GM18505 (cell line): ENCODE results near the gene HCLS1.
A peak's percentile ranks its signal among the peaks of the same experiment; 100 is the strongest.

Experiments
- ATAC-seq: cut with Tn5 transposase; IDR thresholded peaks from one replicate; pipeline ENCODE4 v1.9.1; 2021; ENCODE audit not compliant: unreplicated experiment
- POLR2A ChIP-seq: IDR thresholded peaks from 4 replicates; pipeline ENCODE4 v1.6.1; 2011; ENCODE audit warnings: borderline replicate concordance; ENCODE audit not compliant: insufficient read depth, insufficient read length; ENCODE audit errors: extremely low read depth

HCLS1 gene

DNA sequence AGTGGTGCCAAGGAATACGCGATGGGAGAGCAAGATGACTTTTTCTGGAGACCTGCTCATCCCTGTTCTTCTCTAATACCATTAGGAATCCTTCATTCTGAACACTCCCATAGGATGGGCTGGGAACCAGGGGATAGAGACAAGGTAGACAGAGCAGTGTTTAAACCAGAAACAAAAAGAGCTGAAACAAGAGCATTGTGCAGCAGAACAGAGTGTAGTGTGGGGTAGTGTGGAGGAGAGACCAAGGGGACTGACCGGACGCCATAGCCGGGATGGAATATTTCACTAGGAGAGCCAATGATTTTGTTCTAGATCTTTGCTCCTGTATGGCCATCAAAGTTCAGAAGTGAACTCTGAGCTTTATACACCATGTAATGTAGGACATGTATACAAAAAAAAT is 15.6 kb downstream of the HCLS1 start:
- ATAC-seq: no peak
- no peak for TF ChIP-seq POLR2A

DNA sequence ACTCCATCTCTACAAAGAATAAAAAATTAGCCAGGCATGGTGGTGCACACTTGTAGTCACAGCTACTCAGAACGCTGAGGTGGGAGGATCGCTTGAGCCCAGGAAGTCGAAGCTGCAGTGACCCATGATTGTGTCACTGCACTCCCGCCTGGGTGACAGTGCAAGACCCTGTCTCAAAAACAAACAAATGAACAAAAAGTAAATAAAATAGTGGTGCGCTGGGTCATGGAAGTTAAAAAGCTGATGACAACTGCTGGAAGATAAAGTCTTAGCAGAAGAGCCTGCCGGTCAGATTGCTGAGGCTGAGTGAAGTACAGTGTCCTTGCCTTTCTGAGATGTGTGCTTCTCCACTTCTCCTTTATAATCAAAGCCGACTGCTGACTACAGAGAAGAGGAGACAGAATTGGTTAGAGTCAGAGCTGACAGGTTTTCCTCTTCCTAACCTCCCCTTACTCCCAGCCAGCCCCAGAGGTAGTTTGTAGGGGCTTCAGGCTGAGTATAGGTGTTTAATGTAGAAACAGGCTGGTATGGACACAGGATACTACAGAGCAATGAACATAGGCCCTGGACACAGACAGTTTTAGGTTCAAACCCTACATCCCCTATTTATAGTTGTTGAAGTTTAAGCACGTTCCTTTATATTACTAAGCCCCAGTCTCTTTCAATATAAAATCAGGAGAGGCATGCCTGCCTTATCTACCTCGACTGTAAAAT is 17.9 kb downstream of the HCLS1 start:
- TF ChIP-seq POLR2A: no peak
- no peak for ATAC-seq

- no peak for TF ChIP-seq POLR2A
- no peak for ATAC-seq
These were observed 19.6 kb downstream of the HCLS1 start for GRCh38 chr3:121641127-121641526.

DNA sequence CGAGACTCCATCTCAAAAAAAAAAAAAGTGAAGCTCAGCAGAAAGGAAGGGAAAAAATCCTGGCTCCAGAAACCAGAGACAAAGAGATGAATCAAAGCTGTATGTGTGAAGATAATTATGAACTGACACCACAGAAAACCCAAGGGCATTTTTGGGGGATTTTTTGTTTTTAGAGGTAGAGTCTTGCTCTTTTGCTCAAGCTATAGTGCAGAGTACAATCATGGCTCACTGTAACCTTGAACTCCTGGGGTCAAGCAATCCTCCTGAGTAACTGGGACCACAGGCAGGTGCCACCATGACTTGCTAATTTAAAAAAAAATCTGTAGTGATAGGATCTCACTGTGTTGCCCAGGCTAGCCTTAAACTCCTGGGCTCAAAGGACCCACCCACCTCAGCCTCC is 22.8 kb downstream of the HCLS1 start:
- no peak for TF ChIP-seq POLR2A
- no peak for ATAC-seq

DNA sequence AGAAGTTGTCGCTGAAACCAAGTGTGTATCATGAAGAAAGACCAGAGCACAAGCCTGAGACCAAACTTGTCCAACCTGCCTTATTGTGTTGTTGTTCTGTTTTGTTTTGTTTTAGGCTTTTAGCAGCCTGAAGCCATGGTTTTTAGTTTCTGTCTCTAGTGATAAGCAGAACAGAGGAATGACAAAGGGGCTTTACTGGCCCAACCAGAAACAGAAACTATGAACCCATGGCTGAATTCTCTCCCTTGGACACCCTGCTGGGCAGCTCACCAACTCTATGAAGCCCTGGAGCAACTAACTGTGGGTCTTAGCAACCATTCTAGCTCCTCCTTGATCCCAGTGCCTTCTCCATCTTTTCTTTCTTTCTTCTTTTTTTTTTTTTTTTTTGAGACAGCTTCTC is 30.3 kb downstream of the HCLS1 start:
- TF ChIP-seq POLR2A: peak; percentile 27
- ATAC-seq: no peak

- no peak for TF ChIP-seq POLR2A
- no peak for ATAC-seq
These were observed 31.1 kb downstream of the HCLS1 start for GRCh38 chr3:121629601-121630000.

GRCh38 chr3:121627622-121628021 is 33.1 kb downstream of the HCLS1 start:
- TF ChIP-seq POLR2A: no peak
- no peak for ATAC-seq

DNA sequence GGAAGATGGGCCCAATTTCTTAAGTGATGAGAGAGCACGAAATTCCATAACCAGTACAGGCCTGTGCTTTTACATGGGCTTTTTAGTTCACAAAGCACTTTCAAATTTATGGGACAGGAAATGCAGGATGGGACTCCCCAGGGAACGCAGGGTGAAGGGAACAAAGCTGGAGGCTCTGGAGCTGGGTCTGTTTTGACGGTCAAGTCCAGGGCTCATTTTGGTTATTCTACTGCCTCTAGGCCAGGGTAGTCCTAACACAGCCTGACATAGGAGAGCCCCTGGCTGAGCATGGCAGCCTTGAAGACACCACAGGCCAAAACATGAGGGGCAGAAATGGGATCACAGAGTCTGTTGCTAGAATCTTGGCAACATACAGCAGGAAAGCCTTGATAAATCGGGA is 33.5 kb downstream of the HCLS1 start:
- no peak for ATAC-seq
- no peak for TF ChIP-seq POLR2A

DNA sequence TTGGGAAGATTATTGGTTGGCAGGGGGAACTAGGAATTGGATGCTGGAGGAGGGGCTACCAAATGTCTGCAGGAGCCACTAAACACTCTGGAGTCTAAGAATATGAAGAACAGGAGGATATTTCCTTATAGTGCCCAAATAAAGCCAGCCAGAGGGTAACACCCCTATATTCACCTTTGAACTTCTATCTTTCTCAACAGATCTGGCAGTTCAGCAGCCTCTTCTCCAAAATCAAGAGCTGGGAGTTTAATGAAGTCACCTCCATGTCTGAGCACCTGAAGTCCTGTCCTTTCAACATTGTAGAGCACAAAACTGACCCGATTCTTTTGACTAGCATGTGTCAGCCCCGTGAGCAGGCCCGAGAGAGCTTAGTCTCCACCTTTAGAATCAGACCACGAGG is 34.2 kb downstream of the HCLS1 start:
- ATAC-seq: no peak
- no peak for TF ChIP-seq POLR2A

- no peak for ATAC-seq
- TF ChIP-seq POLR2A: no peak
These were observed 36.4 kb downstream of the HCLS1 start for GRCh38 chr3:121624147-121624899.

DNA sequence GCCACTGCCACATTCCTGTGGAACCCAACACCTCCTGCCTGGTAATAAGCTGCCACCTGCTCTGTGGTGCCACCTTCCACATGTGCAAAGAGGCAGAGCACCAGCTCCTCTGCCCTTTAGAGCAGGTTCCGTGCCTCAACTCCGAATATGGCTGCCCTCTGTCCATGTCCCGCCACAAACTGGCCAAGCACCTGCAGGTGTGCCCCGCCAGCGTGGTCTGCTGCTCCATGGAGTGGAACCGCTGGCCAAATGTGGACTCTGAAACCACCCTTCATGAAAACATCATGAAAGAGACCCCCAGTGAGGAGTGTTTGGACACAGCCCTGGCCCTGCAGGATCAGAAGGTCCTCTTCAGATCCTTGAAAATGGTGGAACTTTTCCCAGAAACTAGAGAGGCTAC is 39.2 kb downstream of the HCLS1 start:
- no peak for TF ChIP-seq POLR2A
- ATAC-seq: no peak

GRCh38 chr3:121619691-121620090 is 41.0 kb downstream of the HCLS1 start:
- no peak for TF ChIP-seq POLR2A
- ATAC-seq: no peak

GRCh38 chr3:121606106-121606505 is 54.6 kb downstream of the HCLS1 start:
- ATAC-seq: no peak
- TF ChIP-seq POLR2A: no peak

DNA sequence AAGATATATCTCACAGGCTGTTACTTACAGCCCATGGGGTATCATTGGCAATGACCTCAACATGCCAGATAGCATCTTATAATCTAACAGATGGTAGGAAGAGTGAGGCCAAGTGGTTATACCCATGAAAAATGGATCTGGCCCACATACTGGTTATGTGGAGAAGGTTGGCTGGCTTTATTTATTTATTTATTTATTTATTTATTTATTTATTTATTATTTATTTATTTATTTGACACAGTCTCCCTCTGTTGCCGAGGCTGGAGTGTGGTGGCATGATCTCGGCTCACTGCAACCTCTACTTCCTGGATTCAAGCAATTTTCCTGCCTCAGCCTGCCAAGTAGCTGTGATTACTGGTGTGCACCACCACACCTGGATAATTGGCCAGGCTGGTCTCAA is 55.9 kb downstream of the HCLS1 start:
- ATAC-seq: no peak
- TF ChIP-seq POLR2A: no peak
